Suppressor macrophage treated with lipopolysaccharide for 1 hour (primary cell): ENCODE results near the gene VASH1.

Experiments used
- DNase-seq, 3 donors: peaks; one replicate each; pipeline ENCODE4 v3.0.0-alpha.2; 2020 to 2022

Gene VASH1

GRCh38 chr14:76742966-76743365 lies 18.3 kb upstream of the VASH1 start:
- DNase-seq, result peak; percentile 51 to 61 (median 51)

- no peak for DNase-seq
Measured at GRCh38 chr14:76752744-76753143, 8.5 kb upstream of the VASH1 start.

- no peak for DNase-seq
Measured at GRCh38 chr14:76753541-76754198, 7.6 kb upstream of the VASH1 start.

GRCh38 chr14:76754586-76754985 lies 6.7 kb upstream of the VASH1 start:
- no peak for DNase-seq

- no peak for DNase-seq
Measured at GRCh38 chr14:76755610-76756370, 5.5 kb upstream of the VASH1 start.

- no peak for DNase-seq
Measured at GRCh38 chr14:76756371-76756750, 4.9 kb upstream of the VASH1 start.

GRCh38 chr14:76759589-76759988 lies 1.7 kb upstream of the VASH1 start:
- DNase-seq, result no peak

- no peak for DNase-seq
Measured at GRCh38 chr14:76760331-76761135, 735 bp upstream of the VASH1 start.

- peak in 1 of 3 donors; percentile 40 for DNase-seq
Measured at GRCh38 chr14:76761960-76762410, 717 bp downstream of the VASH1 start.

- peak in 1 of 3 donors; percentile 50 for DNase-seq
Measured at GRCh38 chr14:76762411-76763095, 1.3 kb downstream of the VASH1 start.

- peak; percentile 47 to 83 (median 75) for DNase-seq
Measured at GRCh38 chr14:76763096-76764041, 2.1 kb downstream of the VASH1 start.

- DNase-seq, result no peak
Measured at GRCh38 chr14:76765461-76765931, 4.2 kb downstream of the VASH1 start.

GRCh38 chr14:76767681-76768656 lies 6.7 kb downstream of the VASH1 start:
- DNase-seq, result peak; percentile 91 to 94 (median 94)

- DNase-seq, result no peak
Measured at GRCh38 chr14:76768671-76769500, 7.6 kb downstream of the VASH1 start.

- no peak for DNase-seq
Measured at GRCh38 chr14:76769636-76770292, 8.5 kb downstream of the VASH1 start.

GRCh38 chr14:76770521-76771436 lies 9.5 kb downstream of the VASH1 start:
- DNase-seq, result no peak

- peak in 1 of 3 donors; percentile 36 for DNase-seq
Measured at GRCh38 chr14:76771437-76771980, 10.2 kb downstream of the VASH1 start.
